HFFc6 (cell line): ENCODE data around the gene B4GALNT3. TPM values are rescaled to one million over a fixed set of nuclear protein-coding genes. Genes with fewer than 3 reads are reported as not detected.

Source experiments
- DNase-seq: peaks from one replicate; pipeline ENCODE4 v3.0.0-alpha.2; 2018
- H3K27ac Mint-ChIP-seq: 2 replicates; pipeline ENCODE4 v1.8.0; 2020; ENCODE audit warnings: mild to moderate bottlenecking, mixed read lengths
- H3K27me3 Mint-ChIP-seq: 2 replicates; pipeline ENCODE4 v1.8.0; 2021; ENCODE audit warnings: mild to moderate bottlenecking, moderate library complexity, mixed read lengths; ENCODE audit not compliant: insufficient read depth
- H3K36me3 Mint-ChIP-seq: 2 replicates; pipeline ENCODE4 v1.8.0; 2021; ENCODE audit warnings: low read depth, mixed read lengths
- H3K4me1 Mint-ChIP-seq: 2 replicates; pipeline ENCODE4 v1.8.0; 2020; ENCODE audit warnings: low read depth, mixed read lengths
- H3K4me3 Mint-ChIP-seq: 2 replicates; pipeline ENCODE4 v1.8.0; 2020; ENCODE audit warnings: mild to moderate bottlenecking, moderate library complexity, mixed read lengths
- H3K9me3 Mint-ChIP-seq: 2 replicates; pipeline ENCODE4 v1.8.0; 2020; ENCODE audit warnings: mild to moderate bottlenecking, mixed read lengths
- total RNA-seq, 6 experiments: library from RNA; stranded (reverse); fragmentation: NEBNext Ultra II Directional; extraction: Animal tissue kit (Norgen Biotek cat#: 25700); gene quantifications; 2 replicates in 1 of 6; 3 replicates in 5 of 6; pipeline ENCODE4 v1.2.3, GENCODE V29; 2021
- TF ChIP-seq, protein P1 (sequence below): fragments of 200-600 bp; sonication (generic); IDR thresholded peaks from 2 replicates; pipeline ENCODE4 v1.5.0; 2021; ENCODE audit warnings: antibody characterized with exemption, mild to moderate bottlenecking

The B4GALNT3 gene
- total RNA-seq, 6 experiments from 2014 or later: not detected

DNA sequence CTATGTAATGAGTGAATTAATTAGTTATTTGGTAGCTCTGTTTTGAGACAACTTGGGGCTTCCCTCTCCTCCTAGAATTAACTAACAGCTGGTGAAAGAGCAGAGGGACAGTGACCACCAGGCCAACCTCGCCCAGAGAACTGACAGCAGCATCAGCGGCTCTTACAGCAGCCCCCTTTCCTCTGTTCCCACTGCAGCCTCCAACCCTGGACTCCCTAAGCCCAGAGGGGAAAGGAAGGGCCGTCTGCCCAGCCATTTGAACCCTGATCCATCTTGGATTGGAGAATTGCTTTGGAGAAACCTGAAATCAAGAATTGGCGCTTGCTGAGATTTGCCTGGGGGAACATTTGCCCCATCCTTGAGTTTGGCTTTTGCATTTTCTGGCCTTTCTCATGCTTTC is 45.5 kb downstream of the B4GALNT3 start:
- peaks cover 21% of the 10 kb centered on the region for H3K4me1 Mint-ChIP-seq
- H3K4me3 Mint-ChIP-seq: no peak overlapping the region
- H3K9me3 Mint-ChIP-seq: no peaks in the 10 kb centered on the region

DNA sequence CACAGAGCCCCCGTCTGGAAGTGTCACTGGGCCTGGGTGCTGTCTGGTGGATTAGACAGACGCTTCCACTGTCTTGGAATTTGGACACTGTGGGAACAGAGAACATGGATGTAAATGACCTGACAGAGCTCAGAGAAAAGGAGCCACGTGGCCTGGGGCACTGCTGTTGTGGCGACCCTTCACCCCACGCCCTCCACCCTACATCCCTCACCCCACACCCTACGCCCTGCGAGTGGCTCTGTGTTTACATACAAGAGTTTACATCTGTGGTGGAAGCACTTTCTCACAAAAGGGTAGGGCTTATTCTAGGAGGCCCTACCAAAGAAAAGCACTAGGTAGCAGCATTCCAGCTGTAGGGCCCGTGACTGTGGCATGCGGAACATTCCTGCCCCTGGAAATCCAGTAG is 47.7 kb downstream of the B4GALNT3 start:
- TF ChIP-seq, protein P1, sequence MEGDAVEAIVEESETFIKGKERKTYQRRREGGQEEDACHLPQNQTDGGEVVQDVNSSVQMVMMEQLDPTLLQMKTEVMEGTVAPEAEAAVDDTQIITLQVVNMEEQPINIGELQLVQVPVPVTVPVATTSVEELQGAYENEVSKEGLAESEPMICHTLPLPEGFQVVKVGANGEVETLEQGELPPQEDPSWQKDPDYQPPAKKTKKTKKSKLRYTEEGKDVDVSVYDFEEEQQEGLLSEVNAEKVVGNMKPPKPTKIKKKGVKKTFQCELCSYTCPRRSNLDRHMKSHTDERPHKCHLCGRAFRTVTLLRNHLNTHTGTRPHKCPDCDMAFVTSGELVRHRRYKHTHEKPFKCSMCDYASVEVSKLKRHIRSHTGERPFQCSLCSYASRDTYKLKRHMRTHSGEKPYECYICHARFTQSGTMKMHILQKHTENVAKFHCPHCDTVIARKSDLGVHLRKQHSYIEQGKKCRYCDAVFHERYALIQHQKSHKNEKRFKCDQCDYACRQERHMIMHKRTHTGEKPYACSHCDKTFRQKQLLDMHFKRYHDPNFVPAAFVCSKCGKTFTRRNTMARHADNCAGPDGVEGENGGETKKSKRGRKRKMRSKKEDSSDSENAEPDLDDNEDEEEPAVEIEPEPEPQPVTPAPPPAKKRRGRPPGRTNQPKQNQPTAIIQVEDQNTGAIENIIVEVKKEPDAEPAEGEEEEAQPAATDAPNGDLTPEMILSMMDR: no peak
- Mint-ChIP-seq H3K4me1 (peaks cover 26% of the 10 kb centered on the region), H3K4me3 (no peak overlapping the region), H3K36me3 (no peaks in the 10 kb centered on the region), H3K9me3 (no peaks in the 10 kb centered on the region), H3K27me3 (peaks cover 21% of the 10 kb centered on the region), H3K27ac (no peak overlapping the region)
- no peak for DNase-seq

More for the DNA sequence above, 45.5 kb downstream of the B4GALNT3 start:
- TF ChIP-seq, protein P1: no peak
- Mint-ChIP-seq H3K36me3 (no peaks in the 10 kb centered on the region), H3K27ac (no peak overlapping the region), H3K27me3 (peaks cover 32% of the 10 kb centered on the region)
- DNase-seq: no peak

DNA sequence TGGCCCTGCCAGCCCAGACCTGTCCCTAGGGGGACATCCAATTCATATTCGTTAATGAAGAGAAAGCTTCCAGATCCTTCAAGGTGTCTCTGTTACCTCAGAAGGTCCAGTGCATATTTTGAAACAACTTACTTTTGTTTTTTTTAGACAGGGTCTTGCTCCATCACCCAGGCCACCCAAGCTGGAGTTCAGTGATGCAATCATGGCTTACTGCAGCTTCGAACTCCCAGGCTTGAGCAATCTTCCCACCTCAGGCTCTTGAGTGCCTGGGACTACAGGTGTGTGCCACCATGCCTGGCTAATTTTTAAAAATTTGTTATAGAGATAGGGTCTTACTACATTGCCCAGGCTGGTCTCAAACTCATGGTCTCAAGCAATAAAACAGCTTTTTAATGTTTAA is 48.4 kb downstream of the B4GALNT3 start:
- no peak overlapping the region for H3K4me3 Mint-ChIP-seq
- TF ChIP-seq, protein P1: no peak
- peaks cover 3% of the 10 kb centered on the region for H3K9me3 Mint-ChIP-seq
- peaks cover 16% of the 10 kb centered on the region for H3K27me3 Mint-ChIP-seq
- H3K36me3 Mint-ChIP-seq: no peaks in the 10 kb centered on the region
- H3K27ac Mint-ChIP-seq: no peak overlapping the region
- peaks cover 23% of the 10 kb centered on the region for H3K4me1 Mint-ChIP-seq
- DNase-seq: no peak

DNA sequence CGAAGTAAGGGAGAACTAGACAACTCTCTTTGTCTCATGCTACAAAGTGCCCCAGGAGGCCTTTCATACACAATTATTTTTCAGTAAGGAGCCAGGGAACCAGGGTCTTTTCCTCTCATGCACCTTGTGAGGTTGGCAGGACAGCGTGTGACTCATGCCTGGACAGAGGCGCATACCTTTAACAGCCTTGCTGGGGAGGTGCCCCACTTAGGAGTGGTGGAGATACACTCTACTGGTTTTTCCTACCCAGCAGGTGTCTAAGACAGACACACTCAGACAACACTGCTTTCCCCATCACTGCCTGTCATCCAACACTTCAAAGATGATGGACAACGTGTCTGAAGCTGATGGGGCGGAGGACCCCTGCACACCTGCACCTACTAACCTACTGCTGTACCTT is 49.1 kb downstream of the B4GALNT3 start:
- peaks cover 14% of the 10 kb centered on the region for H3K27me3 Mint-ChIP-seq
- no peak overlapping the region for H3K4me3 Mint-ChIP-seq
- DNase-seq: no peak
- H3K36me3 Mint-ChIP-seq: no peaks in the 10 kb centered on the region
- peaks cover 9% of the 10 kb centered on the region for H3K9me3 Mint-ChIP-seq
- H3K4me1 Mint-ChIP-seq: peaks cover 19% of the 10 kb centered on the region
- TF ChIP-seq, protein P1: no peak
- 0 out of 2 replicates have a peak overlapping the region, but pooled peaks have one; percentile 21 for H3K27ac Mint-ChIP-seq

DNA sequence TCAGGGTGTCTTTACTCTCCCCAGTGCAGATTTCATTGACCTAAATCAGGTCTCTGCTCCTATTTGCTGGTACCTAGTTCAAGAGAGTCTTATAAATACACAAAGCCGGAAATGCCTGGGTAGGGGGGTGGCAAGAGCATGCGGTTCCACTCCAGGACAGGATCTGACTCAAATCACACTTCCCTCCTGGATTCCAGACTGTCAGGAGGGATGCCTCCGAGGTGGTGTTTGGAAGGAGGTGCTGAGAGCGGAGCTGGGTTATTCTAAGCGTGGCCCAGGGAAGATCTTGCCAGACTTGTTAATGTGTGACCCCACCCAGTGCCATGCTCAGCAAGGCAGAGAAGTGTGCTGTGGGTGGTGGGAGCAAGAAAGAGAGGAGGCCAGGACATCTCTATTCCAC is 49.8 kb downstream of the B4GALNT3 start:
- Mint-ChIP-seq H3K4me1 (peaks cover 19% of the 10 kb centered on the region), H3K27me3 (peaks cover 15% of the 10 kb centered on the region), H3K9me3 (peaks cover 10% of the 10 kb centered on the region), H3K36me3 (no peaks in the 10 kb centered on the region), H3K4me3 (peak overlapping the region; percentile 24; the same call in 1 of the 2 replicates), H3K27ac (peak overlapping the region; percentile 10; the same call in 1 of the 2 replicates)
- peak; percentile 34 for DNase-seq
- TF ChIP-seq, protein P1: no peak
